ENCODE measurements around the gene PGC. TPM values are rescaled to one million over a fixed set of nuclear protein-coding genes. Genes with fewer than 3 reads are reported as not detected.
A peak's percentile ranks its signal among the peaks of the same experiment; 100 is the strongest.

Gene PGC
- total and polyA plus RNA-seq, 2 donors (not counting 1 experiment from before 2014, with no cell fraction given): not detected

DNA sequence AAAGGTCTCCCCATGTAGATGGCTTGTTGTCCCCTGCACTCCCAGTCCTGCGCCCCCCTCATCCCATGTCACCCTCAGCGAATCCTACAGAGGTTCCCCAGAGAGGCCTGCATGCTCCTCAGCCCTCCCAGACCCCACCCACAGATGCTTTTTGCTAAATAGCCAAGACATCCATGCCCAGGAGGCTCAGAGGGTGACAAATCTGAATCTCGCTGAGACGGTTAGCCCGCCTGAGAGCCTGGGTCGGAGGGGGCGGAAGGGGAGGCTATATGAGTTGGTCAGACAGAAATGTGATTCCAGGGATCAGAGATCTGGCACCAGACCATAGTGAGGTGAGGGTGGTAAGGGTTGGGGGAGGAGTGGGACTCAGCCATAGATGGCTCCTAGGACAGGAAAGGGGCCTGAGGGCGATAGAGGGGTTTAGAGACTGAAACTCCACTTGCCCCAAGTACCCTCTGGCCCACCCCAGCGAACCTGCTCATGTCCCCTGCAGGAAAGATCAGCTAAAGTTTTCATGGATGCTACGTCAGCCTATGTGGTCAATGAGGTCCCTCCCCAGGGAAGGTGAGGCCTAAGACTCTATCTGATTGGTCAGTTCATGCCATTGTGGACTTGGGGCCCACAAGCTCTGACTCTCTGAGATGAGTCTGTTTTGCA lies 45.0 kb downstream of the PGC start:
- H3K27me3 Mint-ChIP-seq: no peaks in the 10 kb centered on the region
- 97% methylated on average over 5 of the region's 10 CpGs for WGBS (ENCODE audit: insufficient coverage)
- intact Hi-C loops (cut with micrococcal nuclease): loop anchor here (10.0 kb wide), 1 partner anchor 193 kb away; the partner anchor contains the start of gene USP49
- peaks cover 0 to 7% (median 0%) of the 10 kb centered on the region in 3 donors for H3K9me3 ChIP-seq (ENCODE audit: control extremely low read depth in 1 of 3, control insufficient read depth in 2 of 3, insufficient read depth in 1 of 3, low read length in 2 of 3)
- ChIA-PET POLR2A (interaction anchor here (11.0 kb wide), 1 partner anchor 29 kb away, joined by 342 read pairs; the partner anchor contains the start of gene TFEB), CTCF (interaction anchor here (1.0 to 8.3 kb wide), 5 partner anchors 14 to 99 kb away, joined by 3 to 303 read pairs (median 3); partner anchors contain the start of gene TFEB)
- peak overlapping the region in 1 of 2 donors; percentile 96 for H3K27ac ChIP-seq (ENCODE audit: low read length in 2 of 2)
- peaks cover 95% of the 10 kb centered on the region for H3K79me2 ChIP-seq (ENCODE audit: control insufficient read depth, insufficient read depth, low read length)
- peaks cover 73 to 83% of the 10 kb centered on the region in 2 donors for H3K4me1 ChIP-seq (ENCODE audit: control insufficient read depth in 2 of 2, insufficient read depth in 2 of 2, low read length in 2 of 2)
- H3K27me3 ChIP-seq (replicated peaks in 1 of 4; ENCODE audit: control extremely low read depth in 1 of 4, control insufficient read depth in 3 of 4, insufficient read depth in 4 of 4, low read length in 3 of 4): no peaks in the 10 kb centered on the region
- peaks cover 91% of the 10 kb centered on the region for H3K4me1 Mint-ChIP-seq
- no peak for DNase-seq
- no peak for ATAC-seq (ENCODE audit: low read depth)
- H3K4me3 Mint-ChIP-seq: peak overlapping the region; percentile 27
- H4K20me1 ChIP-seq (ENCODE audit: control insufficient read depth, insufficient read depth, low read length, poor library complexity, severe bottlenecking): peaks cover 55% of the 10 kb centered on the region
- H3K4me2 ChIP-seq (replicated peaks; ENCODE audit: low read depth, low read length, poor library complexity, severe bottlenecking): peak overlapping the region; percentile 82
- H3K4me3 ChIP-seq (ENCODE audit: control extremely low read depth in 1 of 5, extremely low read depth in 1 of 5, insufficient read depth in 1 of 5, low read depth in 2 of 5, low read length in 4 of 5): no peak overlapping the region
- H3K9me3 Mint-ChIP-seq (ENCODE audit: insufficient read depth): no peaks in the 10 kb centered on the region
- peaks cover 0 to 51% of the 10 kb centered on the region in 2 experiments for H3K36me3 ChIP-seq (replicated peaks in 1 of 2; ENCODE audit: control extremely low read depth in 1 of 2, control insufficient read depth in 1 of 2, extremely low read depth in 1 of 2, insufficient read depth in 2 of 2, low read length in 1 of 2)
- H2AFZ ChIP-seq (ENCODE audit: insufficient read depth, low read depth, low read length, poor library complexity, severe bottlenecking): no peak overlapping the region
- TF ChIP-seq EZH2 (IDR thresholded peaks at IDR 0.05; ENCODE audit: borderline replicate concordance, insufficient read depth, low read depth, low read length, poor library complexity, severe bottlenecking) (no peak), CTCF (IDR thresholded peaks at IDR 0.05) (no peak)
- H3K27ac Mint-ChIP-seq: peak overlapping the region; percentile 100
- H3K9ac ChIP-seq (ENCODE audit: low read length): no peak overlapping the region
